ENCODE results near the gene HK2. TPM values are rescaled to one million over a fixed set of nuclear protein-coding genes. Genes with fewer than 3 reads are reported as not detected.

Gene HK2
- total RNA-seq, 2 donors from 2014 or later = 1.3 to 9.2 TPM

DNA sequence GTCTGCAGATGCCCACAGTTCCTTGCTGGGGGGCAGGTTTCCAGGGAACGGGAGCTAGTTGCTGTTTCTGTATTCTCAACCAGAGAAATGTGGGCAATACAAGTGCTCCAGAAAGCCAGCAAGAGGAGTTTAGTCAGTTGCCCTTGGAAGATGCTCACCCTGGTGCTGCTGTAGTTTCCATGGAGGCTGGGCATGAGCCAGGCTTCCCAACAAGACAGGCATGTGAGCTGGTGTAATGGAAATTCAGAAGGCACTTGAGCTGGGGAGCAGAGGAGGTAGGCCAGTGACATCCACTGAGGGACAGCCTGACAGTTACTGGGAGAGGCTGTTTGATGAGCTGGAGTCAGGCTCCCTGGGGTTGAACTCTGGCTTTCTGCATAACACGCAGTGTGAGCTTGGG lies 7.7 kb downstream of the HK2 start:
- WGBS, 2 donors = 92 to 95% methylated on average over 2 of the region's 2 CpGs
- Histone ChIP-seq H3K4me1 (peaks cover 23% of the 10 kb centered on the region), H3K27me3 (no peaks in the 10 kb centered on the region), H3K36me3 (replicated peaks in 1 of 2; ENCODE audit: insufficient read depth in 1 of 2, low read depth in 2 of 2) (no peaks in the 10 kb centered on the region), H3K27ac (no peak overlapping the region), H3K9me3 (no peaks in the 10 kb centered on the region), H3K4me3 (no peak overlapping the region)
- no peak for TF ChIP-seq POLR2A (IDR thresholded peaks at IDR 0.05)
- TF ChIP-seq, protein P1, sequence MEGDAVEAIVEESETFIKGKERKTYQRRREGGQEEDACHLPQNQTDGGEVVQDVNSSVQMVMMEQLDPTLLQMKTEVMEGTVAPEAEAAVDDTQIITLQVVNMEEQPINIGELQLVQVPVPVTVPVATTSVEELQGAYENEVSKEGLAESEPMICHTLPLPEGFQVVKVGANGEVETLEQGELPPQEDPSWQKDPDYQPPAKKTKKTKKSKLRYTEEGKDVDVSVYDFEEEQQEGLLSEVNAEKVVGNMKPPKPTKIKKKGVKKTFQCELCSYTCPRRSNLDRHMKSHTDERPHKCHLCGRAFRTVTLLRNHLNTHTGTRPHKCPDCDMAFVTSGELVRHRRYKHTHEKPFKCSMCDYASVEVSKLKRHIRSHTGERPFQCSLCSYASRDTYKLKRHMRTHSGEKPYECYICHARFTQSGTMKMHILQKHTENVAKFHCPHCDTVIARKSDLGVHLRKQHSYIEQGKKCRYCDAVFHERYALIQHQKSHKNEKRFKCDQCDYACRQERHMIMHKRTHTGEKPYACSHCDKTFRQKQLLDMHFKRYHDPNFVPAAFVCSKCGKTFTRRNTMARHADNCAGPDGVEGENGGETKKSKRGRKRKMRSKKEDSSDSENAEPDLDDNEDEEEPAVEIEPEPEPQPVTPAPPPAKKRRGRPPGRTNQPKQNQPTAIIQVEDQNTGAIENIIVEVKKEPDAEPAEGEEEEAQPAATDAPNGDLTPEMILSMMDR (IDR thresholded peaks at IDR 0.05) = no peak
- intact Hi-C loops (cut with DNase I) = no loop called here
- DNase-seq (no peak), ATAC-seq (no peak)

DNA sequence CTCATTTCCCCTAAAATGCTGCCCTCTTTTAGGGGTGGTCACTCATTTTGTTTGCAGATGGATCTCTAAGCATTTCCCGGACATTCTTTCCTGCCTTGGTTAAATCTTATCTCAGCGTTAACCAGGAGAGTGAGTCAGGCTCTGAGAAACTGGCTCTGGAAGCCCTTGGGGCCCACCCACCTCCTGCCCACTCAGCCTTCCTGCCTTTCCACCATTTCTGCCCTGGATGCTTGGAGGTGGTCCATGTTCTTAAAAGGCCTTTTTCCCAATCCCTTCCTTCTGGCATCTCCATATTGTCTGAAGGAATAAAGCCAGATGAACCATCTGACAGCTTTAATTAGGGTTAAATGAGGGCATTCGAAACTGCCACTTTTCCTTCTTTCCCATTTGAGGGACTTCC lies 9.5 kb downstream of the HK2 start:
- DNase-seq (no peak), ATAC-seq (no peak)
- H3K36me3 ChIP-seq (replicated peaks in 1 of 2; ENCODE audit: insufficient read depth in 1 of 2, low read depth in 2 of 2) = no peaks in the 10 kb centered on the region
- H3K27me3 ChIP-seq = no peaks in the 10 kb centered on the region
- intact Hi-C loops (cut with DNase I) = no loop called here
- H3K4me3 ChIP-seq = no peak overlapping the region
- TF ChIP-seq, protein P1 (IDR thresholded peaks at IDR 0.05) = no peak
- no peak for TF ChIP-seq POLR2A (IDR thresholded peaks at IDR 0.05)
- peaks cover 20% of the 10 kb centered on the region for H3K4me1 ChIP-seq
- H3K9me3 ChIP-seq = no peaks in the 10 kb centered on the region
- 60 to 72% methylated on average over 3 of the region's 3 CpGs for WGBS, 2 donors
- peak overlapping the region in 1 of 4 donors; percentile 29 for H3K27ac ChIP-seq

DNA sequence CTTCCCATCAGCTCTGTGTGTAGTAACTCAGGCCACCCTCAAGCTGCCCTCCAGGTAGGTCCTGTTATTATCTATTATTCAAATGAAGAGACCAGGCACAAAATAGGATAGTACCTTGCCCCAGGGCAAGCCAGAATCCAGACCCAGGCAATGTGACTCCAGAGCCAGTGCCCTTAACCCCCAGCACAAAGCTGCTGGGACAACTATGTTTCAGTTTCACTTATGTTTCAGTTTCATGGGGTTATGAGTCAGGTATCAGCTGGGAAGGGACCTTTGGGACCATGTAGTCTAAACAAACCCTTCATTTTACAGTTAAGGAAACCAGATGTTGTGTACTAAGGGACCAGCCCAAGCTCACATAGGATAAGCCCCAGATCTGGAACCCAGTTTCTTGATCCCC lies 10.0 kb downstream of the HK2 start:
- Histone ChIP-seq H3K27me3 (no peaks in the 10 kb centered on the region), H3K4me1 (peaks cover 25% of the 10 kb centered on the region), H3K36me3 (replicated peaks in 1 of 2; ENCODE audit: insufficient read depth in 1 of 2, low read depth in 2 of 2) (no peaks in the 10 kb centered on the region), H3K4me3 (no peak overlapping the region), H3K9me3 (no peaks in the 10 kb centered on the region), H3K27ac (peak overlapping the region in 1 of 4 donors; percentile 29)
- DNase-seq (peak in 1 of 4 donors; percentile 32), ATAC-seq (peak; percentile 19)
- TF ChIP-seq, protein P1 (IDR thresholded peaks at IDR 0.05) = no peak
- TF ChIP-seq POLR2A (IDR thresholded peaks at IDR 0.05) = no peak
- intact Hi-C loops (cut with DNase I) = no loop called here

DNA sequence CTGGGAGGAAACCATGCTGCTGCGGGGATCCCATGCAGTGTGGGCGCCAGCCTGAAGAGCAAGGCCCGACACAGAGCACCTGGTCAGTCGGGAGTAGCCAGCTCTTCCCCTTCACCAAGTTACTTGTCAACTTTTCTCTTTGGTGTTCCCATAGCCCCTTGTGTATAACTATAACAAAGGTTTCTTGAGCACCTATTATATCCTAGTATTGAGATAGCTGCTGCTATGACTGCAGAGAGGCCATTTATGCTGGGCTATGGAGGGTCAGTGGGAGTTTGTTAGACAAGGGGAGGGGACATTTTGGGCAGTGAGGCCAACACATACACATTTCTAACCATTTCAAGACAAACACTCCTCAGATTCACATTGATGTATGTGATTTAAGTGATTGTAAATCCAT lies 10.8 kb downstream of the HK2 start:
- Histone ChIP-seq H3K36me3 (replicated peaks in 1 of 2; ENCODE audit: insufficient read depth in 1 of 2, low read depth in 2 of 2) (no peaks in the 10 kb centered on the region), H3K9me3 (no peaks in the 10 kb centered on the region), H3K27me3 (no peaks in the 10 kb centered on the region), H3K4me3 (no peak overlapping the region), H3K4me1 (peaks cover 34% of the 10 kb centered on the region), H3K27ac (peak overlapping the region; percentile 33 to 74 (median 70))
- 91 to 96% methylated on average over 4 of the region's 4 CpGs for WGBS, 2 donors
- no peak for TF ChIP-seq POLR2A (IDR thresholded peaks at IDR 0.05)
- TF ChIP-seq, protein P1 (IDR thresholded peaks at IDR 0.05) = no peak
- no peak for ATAC-seq
- intact Hi-C loops (cut with DNase I) = no loop called here
- DNase-seq = no peak

GRCh38 chr2:74845217-74845751 lies 11.4 kb downstream of the HK2 start:
- intact Hi-C loops (cut with DNase I) = no loop called here
- H3K4me3 ChIP-seq = no peak overlapping the region
- TF ChIP-seq POLR2A (IDR thresholded peaks at IDR 0.05) = peak in 2 of 3 donors; percentile 44 to 46
- TF ChIP-seq, protein P1 (IDR thresholded peaks at IDR 0.05) = no peak
- no peaks in the 10 kb centered on the region for H3K36me3 ChIP-seq (replicated peaks in 1 of 2; ENCODE audit: insufficient read depth in 1 of 2, low read depth in 2 of 2)
- H3K27me3 ChIP-seq = no peaks in the 10 kb centered on the region
- H3K4me1 ChIP-seq = peaks cover 39% of the 10 kb centered on the region
- 2 to 12% methylated on average over 8 of the region's 8 CpGs for WGBS, 2 donors
- H3K9me3 ChIP-seq = no peaks in the 10 kb centered on the region
- peak overlapping the region; percentile 33 to 74 (median 70) for H3K27ac ChIP-seq
- ATAC-seq (peak; percentile 97), DNase-seq (peak; percentile 85 to 93 (median 91))
